Thymus (tissue), 11 donors: Measurements from ENCODE around the gene KCNH8. TPM values are rescaled to one million over a fixed set of nuclear protein-coding genes. Genes with fewer than 3 reads are reported as not detected.

Experiments
- DNase-seq, 9 donors: peaks; one replicate each; pipeline ENCODE4 v3.0.0-alpha.2; 2013; ENCODE audit warnings: low spot score in 9 of 9, low read depth in 6 of 9, missing footprints in 1 of 9
- H3K27ac ChIP-seq, 2 donors: one replicate each; pipeline ENCODE4 v1.5.1; 2013; ENCODE audit warnings: control low read depth in 1 of 2, low read depth in 1 of 2, low read length in 1 of 2, mild to moderate bottlenecking in 1 of 2, moderate library complexity in 1 of 2
- H3K27me3 ChIP-seq, 2 donors: one replicate each; pipeline ENCODE4 v1.5.1; 2013; ENCODE audit warnings: low read length in 1 of 2; ENCODE audit not compliant: control insufficient read depth in 2 of 2, insufficient read depth in 1 of 2
- H3K36me3 ChIP-seq, 2 donors: one replicate each; pipeline ENCODE4 v1.5.1; 2013; ENCODE audit warnings: low read length in 1 of 2, mild to moderate bottlenecking in 1 of 2, moderate library complexity in 1 of 2; ENCODE audit not compliant: control insufficient read depth in 2 of 2, insufficient read depth in 2 of 2
- H3K4me1 ChIP-seq, 2 donors: one replicate each; pipeline ENCODE4 v1.5.1; 2013; ENCODE audit warnings: low read length in 2 of 2; ENCODE audit not compliant: control insufficient read depth in 2 of 2, insufficient read depth in 2 of 2
- H3K4me3 ChIP-seq, 2 donors: one replicate each; pipeline ENCODE4 v1.5.1; 2013; ENCODE audit warnings: low read length in 2 of 2, control low read depth in 1 of 2, mild to moderate bottlenecking in 1 of 2
- H3K9me3 ChIP-seq, 2 donors: one replicate each; pipeline ENCODE4 v1.5.1; 2013; ENCODE audit warnings: low read length in 1 of 2, mild to moderate bottlenecking in 1 of 2; ENCODE audit not compliant: control insufficient read depth in 2 of 2, insufficient read depth in 1 of 2
- WGBS: extraction: QIAGEN DNeasy Blood & Tissue Kit; methylation state at CpG from one replicate; pipeline ENCODE4 v1.1.7; 2013; 5-methylcytosine and 5-hydroxymethylcytosine counted together
- polyA plus RNA-seq: library from polyadenylated mRNA; stranded (reverse); fragments of 200-250 nt; gene quantifications from one replicate; pipeline ENCODE4 v1.2.3, GENCODE V29; 2013
- total RNA-seq: library from RNA; stranded (reverse); fragments of 120-200 nt; gene quantifications from one replicate; pipeline ENCODE4 v1.2.4, GENCODE V29; 2013
- donor health status: healthy.

Gene KCNH8
- total and polyA plus RNA-seq, 2 donors, result 0.33 to 0.80 TPM

DNA sequence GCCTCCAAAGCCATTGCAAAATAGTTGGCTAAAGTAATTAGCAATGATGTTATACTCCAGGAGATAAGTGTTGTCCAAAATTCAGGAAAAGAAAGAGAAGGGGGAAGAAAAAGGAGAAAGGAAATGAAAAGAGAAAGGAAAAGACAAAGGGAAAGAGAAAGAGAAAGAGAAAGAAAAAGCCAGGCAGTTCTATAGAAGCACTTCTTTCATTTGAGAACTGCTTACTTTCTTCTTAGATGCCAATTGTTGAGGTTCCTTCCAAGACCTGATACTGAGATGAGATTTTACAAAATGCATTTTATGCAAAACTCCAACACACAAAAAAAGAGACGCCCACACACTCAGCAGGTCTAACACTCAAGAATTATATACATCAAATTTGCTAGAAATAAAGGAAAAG is 298.4 kb downstream of the KCNH8 start:
- Histone ChIP-seq H3K4me3 (no peak overlapping the region), H3K27ac (no peak overlapping the region), H3K4me1 (no peaks in the 10 kb centered on the region), H3K27me3 (no peaks in the 10 kb centered on the region), H3K9me3 (no peaks in the 10 kb centered on the region), H3K36me3 (no peaks in the 10 kb centered on the region)
- no peak for DNase-seq
- WGBS, result 93% methylated on average over 1 of the region's 1 CpG

DNA sequence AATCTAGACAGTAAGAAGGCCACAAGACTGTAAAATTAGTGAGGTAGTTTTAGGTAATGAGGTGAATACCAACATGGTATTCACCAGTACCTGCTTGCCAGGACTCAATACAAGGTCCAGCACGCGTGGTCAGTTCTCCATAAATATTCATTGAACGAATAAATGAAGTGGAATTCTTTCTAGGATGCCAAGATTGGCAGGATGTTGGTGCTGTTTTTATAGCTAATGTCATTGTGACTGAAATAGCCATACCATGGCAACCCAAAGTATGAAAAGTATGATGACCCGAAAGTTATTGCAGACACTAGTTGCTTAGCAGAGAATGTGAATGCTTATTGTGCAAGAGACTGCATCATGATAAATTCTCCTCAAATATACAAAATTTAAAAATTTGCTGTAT is 307.2 kb downstream of the KCNH8 start:
- no peaks in the 10 kb centered on the region for H3K36me3 ChIP-seq
- WGBS, result 99% methylated on average over 4 of the region's 4 CpGs
- H3K9me3 ChIP-seq, result no peaks in the 10 kb centered on the region
- H3K4me3 ChIP-seq, result no peak overlapping the region
- no peaks in the 10 kb centered on the region for H3K4me1 ChIP-seq
- H3K27ac ChIP-seq, result no peak overlapping the region
- DNase-seq, result no peak
- no peaks in the 10 kb centered on the region for H3K27me3 ChIP-seq

DNA sequence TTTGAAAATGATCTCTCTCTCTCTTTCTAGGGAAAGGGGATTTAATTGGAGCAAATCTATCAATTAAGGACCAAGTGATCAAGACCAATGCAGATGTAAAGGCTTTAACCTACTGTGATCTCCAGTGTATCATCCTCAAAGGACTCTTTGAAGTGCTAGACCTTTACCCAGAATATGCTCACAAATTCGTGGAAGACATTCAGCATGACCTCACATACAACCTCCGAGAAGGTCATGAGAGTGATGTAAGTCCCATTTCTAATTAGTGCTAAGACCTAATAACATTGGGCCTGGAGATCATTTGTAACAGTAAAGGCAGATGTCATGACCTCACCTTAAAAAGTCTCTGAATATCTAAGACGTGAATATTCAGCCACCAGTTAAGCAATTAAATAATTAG is 308.4 kb downstream of the KCNH8 start:
- H3K27me3 ChIP-seq, result no peaks in the 10 kb centered on the region

DNA sequence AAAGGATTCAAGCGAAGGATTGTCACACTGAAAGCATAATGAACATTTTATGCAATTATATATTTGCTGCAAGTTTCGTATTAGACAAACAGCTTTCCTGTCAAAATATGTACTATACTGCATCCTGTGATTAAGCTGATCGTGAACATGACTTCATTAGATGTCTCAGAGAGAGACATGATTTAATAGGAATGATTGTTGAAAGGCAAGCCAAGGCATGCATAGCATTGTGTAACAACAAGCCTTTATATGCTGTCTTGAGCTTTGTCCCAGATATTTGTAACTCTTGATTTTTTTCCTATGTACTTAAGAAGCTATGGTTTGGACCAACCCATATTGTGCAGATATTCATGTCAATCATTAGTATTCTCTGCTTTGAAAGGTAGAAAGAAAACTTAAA is 309.1 kb downstream of the KCNH8 start:
- WGBS, result 92% methylated on average over 3 of the region's 3 CpGs
- Histone ChIP-seq H3K36me3 (no peaks in the 10 kb centered on the region), H3K27me3 (no peaks in the 10 kb centered on the region), H3K9me3 (no peaks in the 10 kb centered on the region), H3K27ac (no peak overlapping the region), H3K4me3 (no peak overlapping the region), H3K4me1 (no peaks in the 10 kb centered on the region)
- no peak for DNase-seq

More for the DNA sequence above, 308.4 kb downstream of the KCNH8 start:
- DNase-seq, result no peak
- Histone ChIP-seq H3K4me1 (no peaks in the 10 kb centered on the region), H3K27ac (no peak overlapping the region), H3K9me3 (no peaks in the 10 kb centered on the region), H3K36me3 (no peaks in the 10 kb centered on the region), H3K4me3 (no peak overlapping the region)
- 90% methylated on average over 3 of the region's 3 CpGs for WGBS

DNA sequence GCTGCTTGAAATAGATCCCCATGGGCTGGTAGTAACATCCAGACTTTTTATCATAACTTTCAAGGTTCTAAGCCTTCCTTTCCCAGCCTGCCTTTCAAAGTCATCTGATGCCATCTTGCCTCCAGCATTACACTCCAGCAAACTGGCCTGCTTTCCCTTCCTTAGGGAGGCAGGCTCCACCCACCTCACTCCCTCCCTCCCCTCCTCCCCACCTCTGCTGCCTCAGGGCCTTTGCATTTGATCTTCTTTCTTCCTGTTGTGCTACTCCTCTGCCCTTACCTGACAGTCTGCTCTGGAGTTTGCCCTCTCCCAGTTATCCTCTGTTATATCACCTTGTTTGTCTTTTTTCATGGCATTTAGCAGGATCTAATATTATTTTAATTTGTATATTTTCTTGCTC is 319.5 kb downstream of the KCNH8 start:
- DNase-seq, result no peak
- Histone ChIP-seq H3K27me3 (no peaks in the 10 kb centered on the region), H3K4me1 (no peaks in the 10 kb centered on the region), H3K36me3 (no peaks in the 10 kb centered on the region), H3K9me3 (no peaks in the 10 kb centered on the region), H3K4me3 (no peak overlapping the region), H3K27ac (no peak overlapping the region)

DNA sequence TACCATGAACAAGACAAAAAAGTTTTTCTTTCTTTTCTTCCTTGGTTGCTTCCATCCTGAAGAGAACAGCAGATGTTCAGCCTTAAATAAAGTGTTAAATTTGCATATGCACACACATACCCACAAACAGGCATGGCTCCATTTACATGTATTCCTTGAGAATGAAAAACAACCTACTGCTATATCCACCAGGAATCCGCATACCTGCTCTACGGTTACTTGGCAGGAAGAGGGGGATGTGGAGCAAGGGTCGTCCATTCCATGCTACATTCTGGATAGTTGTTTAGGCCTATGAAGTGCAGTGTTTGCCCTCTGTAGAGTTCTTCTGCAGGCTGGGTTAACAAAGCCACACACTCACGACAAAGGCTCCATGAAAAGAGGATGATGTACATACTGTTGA is 322.8 kb downstream of the KCNH8 start:
- no peak overlapping the region for H3K27ac ChIP-seq
- no peaks in the 10 kb centered on the region for H3K9me3 ChIP-seq
- H3K36me3 ChIP-seq, result no peaks in the 10 kb centered on the region
- H3K27me3 ChIP-seq, result no peaks in the 10 kb centered on the region
- no peak overlapping the region for H3K4me3 ChIP-seq
- 94% methylated on average over 4 of the region's 4 CpGs for WGBS
- no peak for DNase-seq
- H3K4me1 ChIP-seq, result no peaks in the 10 kb centered on the region

DNA sequence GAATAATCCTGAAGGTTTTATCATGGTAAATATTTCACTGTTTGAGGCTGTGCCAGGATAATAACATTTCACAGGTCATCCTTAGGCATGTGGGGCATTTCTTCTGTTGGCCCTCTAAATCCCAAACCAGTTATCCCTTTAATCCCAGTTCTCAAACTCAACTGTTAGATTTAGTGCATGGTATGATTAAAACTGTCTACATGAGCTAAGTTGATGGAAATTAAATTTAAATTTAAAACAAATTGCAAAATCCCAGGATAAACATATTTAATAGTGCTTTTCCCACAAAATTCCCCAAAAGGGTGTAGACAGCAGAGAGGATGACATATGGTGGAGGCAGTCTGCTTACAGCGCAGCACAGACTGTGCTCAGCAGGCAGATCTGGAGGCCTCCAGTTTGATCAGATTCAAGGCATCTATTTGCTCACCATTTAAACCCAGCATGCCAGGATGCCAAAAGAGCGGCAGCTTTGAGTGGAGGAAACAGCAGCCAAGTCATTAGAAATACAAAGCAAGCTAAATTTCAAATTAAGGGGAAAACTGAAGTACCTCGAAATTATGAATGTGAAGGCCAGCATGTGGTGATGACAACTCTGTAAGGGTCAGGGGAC is 325.8 kb downstream of the KCNH8 start:
- WGBS, result 93% methylated on average over 3 of the region's 3 CpGs
- H3K9me3 ChIP-seq, result no peaks in the 10 kb centered on the region
- no peak overlapping the region for H3K4me3 ChIP-seq
- no peaks in the 10 kb centered on the region for H3K36me3 ChIP-seq
- no peak for DNase-seq
- H3K27me3 ChIP-seq, result no peaks in the 10 kb centered on the region
- no peaks in the 10 kb centered on the region for H3K4me1 ChIP-seq
- H3K27ac ChIP-seq, result no peak overlapping the region

DNA sequence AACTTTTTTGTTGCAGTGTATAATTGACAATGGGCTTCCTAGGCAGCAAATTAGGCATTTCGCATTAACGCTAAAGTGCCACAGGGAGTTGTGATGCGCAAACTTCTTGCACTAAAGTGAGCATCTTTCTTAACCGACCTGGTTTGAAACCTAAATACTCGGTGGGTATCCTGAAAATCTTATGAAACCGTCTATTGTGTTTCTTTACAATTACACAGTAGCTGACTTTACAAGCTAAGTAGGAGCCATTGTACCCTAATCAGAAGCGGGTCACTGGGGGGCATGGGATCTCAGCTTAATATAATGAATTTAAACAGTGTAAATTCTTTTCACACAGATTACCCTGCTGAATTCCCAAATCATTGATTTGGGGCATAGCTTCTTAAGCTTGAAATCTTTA is 328.0 kb downstream of the KCNH8 start:
- no peak for DNase-seq
- Histone ChIP-seq H3K36me3 (no peaks in the 10 kb centered on the region), H3K27me3 (no peaks in the 10 kb centered on the region), H3K4me1 (no peaks in the 10 kb centered on the region), H3K9me3 (no peaks in the 10 kb centered on the region), H3K4me3 (no peak overlapping the region), H3K27ac (no peak overlapping the region)
- WGBS, result 90% methylated on average over 7 of the region's 7 CpGs

DNA sequence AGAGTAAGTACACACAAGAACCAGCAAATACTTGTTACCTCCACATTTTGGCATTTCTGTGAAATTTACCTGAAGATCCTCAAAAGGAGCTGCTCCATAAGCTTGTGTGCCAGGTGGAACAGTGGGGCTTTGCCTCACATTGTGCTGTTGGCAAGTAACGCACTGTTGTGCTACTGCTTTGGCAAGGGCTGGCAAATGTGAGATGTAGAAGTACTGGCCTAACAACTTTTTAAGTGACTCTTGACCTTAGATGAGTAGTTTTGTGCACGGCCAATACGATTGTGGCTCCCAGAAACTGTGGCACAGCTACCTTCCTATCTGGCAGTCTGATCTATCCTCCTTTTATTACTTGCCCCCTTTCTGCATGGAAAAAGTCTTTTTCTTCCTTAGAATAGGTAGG is 337.0 kb downstream of the KCNH8 start:
- H3K27ac ChIP-seq, result no peak overlapping the region
- H3K27me3 ChIP-seq, result no peaks in the 10 kb centered on the region
- H3K36me3 ChIP-seq, result no peaks in the 10 kb centered on the region
- no peak for DNase-seq
- no peaks in the 10 kb centered on the region for H3K4me1 ChIP-seq
- no peak overlapping the region for H3K4me3 ChIP-seq
- H3K9me3 ChIP-seq, result no peaks in the 10 kb centered on the region
- 98% methylated on average over 3 of the region's 3 CpGs for WGBS

DNA sequence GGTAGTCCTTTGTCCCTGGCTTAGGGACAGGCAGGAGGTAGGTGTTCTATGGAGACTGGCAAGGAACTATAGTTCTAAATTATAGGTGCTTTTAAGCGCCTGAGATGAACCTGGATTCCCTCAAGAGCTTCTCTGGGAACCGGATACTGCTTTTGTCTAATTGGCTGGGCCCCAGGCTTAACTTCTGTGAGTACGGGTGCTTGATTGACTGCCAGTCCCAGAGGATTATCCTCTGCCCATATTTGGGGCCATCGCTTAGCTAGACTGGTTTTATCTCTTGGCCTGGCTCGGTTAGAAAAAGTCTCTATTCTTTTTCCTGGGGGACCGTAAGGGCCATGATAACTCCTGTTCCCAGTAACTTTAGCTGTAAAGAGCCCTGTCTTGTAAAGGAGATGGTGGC is 339.1 kb downstream of the KCNH8 start:
- no peak for DNase-seq
- Histone ChIP-seq H3K4me3 (no peak overlapping the region), H3K4me1 (no peaks in the 10 kb centered on the region), H3K36me3 (no peaks in the 10 kb centered on the region), H3K27ac (no peak overlapping the region), H3K9me3 (no peaks in the 10 kb centered on the region), H3K27me3 (no peaks in the 10 kb centered on the region)
- 88% methylated on average over 6 of the region's 6 CpGs for WGBS
